Lung microvascular endothelial cell (primary cell): ENCODE data around the gene AVPI1. TPM values are rescaled to one million over a fixed set of nuclear protein-coding genes. Genes with fewer than 3 reads are reported as not detected.
"Not testable (repeated sequence)": the region's sequence is repeated elsewhere in the genome, so short reads cannot be mapped to it uniquely, and the experiment has no call there.

Source experiments
- DNase-seq, 2 donors: peaks; one replicate each; pipeline versions ENCODE4 v3.0.0 to v3.0.0-alpha.2; 2010; ENCODE audit warnings: low read depth in 2 of 2
- total RNA-seq: library from RNA; depleted of rRNA; stranded (reverse); fragments of >200 nt; gene quantifications from 2 replicates; pipeline ENCODE4 v1.2.1, GENCODE V29; 2014

AVPI1 gene
- total RNA-seq, 1 donor from 2014 or later, result 5.0 TPM

DNA sequence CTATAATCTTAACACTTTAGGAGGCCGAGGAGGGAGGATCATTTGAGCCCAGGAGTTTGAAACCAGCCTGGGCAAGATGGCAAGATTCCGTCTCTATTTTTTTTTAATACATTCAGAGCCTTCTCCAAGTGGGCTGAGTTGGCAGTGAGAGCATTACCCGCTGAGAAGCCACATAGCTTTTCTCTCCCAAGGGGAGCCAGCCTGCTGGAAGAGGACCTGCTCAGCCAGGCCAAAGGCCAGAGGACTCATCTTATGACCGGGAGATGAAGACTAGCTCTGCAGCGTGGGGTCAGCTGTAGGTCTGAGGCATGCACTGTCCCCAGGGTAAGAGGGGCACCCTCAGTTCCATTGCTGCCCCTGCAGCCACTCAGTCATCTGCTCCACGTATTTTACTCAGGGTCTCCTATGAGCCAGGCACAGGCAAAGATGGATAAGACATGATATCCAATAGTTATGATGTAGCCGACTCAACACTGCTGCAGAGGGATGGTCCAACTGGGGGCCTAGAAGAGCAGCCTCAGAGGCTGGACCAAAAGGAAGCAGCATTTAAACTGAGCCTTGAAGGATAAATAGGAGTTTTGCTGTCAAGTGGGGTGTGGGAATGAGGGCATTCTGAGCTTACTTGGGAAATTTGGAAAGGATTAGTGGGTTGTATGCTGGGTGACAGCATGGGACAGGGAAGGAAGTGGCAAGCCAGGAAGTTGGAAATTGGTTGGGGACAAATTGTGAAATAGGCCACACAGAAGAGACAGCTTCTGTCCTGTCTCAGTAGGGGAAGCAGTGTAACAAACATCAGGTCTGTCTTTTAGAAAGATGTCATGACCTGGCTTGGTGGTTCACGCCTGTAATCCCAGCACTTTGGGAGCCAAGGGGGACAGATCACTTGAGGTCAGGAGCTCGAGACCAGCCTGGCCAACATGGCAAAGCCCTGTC is 24.9 kb upstream of the AVPI1 start:
- DNase-seq, result no peak

- DNase-seq, result peak; percentile 66 to 71
Measured at GRCh38 chr10:97708976-97709946, 22.2 kb upstream of the AVPI1 start.

DNA sequence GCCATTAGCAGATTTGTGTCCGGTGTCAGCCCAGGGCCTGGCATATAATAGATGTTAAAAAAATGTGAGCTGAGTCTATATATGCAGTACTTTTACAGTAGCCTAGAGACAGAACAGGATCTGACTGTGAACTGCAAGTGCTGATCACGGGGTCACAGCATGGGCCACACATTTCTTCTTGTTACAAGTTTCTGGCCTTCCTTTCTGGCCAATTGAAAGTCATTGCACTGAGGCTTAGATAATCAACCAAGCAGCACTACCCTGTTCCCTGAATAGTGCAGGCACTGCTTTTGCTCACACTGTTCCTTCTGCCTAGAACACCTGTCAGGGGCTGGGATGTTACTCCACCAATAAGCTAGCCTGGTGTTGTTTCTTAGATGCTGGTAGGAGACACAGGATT is 21.1 kb upstream of the AVPI1 start:
- no peak for DNase-seq

- DNase-seq, result no peak
Measured at GRCh38 chr10:97707134-97707861, 20.3 kb upstream of the AVPI1 start.

DNA sequence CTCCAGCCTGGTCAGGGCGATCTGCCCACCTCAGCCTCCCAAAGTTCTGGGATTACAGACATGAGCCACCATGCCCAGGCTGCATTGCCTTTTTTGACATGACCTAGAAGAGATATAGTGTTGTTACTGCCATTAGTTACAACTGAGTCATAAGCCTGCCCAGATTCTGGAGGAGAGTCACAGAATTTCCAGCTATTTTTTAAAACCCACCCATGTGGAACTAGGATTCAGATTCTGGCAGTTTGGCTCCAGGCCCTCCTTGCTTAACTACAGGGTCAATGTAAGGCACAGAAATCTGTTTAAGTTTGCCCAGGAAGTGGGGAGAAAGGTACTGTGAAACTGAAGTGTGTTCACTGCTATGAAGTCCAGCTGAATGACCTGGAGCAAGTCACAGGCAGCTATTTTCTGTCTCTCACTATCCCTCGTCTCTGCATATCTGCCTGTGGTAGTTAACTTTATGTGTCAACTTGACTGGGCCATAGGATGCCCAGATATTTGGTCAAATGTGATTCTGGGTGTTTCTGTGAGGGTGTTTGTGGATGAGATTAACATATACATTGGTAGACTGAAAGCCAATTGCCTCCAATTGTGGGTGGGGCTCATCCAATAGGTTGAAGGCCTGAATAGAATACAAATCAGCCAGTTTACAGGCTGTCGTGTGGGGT is 18.1 kb upstream of the AVPI1 start:
- no peak for DNase-seq

DNA sequence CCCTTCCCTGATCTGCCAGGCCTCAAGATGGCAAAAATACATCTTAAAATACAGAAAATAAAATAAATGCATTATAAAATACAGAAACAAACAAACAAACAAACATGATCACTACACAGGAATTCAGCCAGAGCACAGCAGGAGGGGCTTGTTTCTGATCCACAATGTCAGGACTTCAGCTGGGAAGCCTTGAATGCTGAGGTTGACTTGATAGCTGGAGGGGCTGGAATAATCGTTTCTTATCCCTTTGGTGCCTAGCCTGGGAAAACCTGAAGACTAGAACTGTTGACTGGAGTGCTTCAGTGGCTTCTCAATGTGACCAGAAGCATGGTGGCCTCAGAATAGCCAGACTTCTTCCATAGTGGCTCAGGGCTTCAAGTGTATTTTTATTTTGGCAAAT is 17.3 kb upstream of the AVPI1 start:
- DNase-seq, result no peak

GRCh38 chr10:97703398-97704067 is 16.5 kb upstream of the AVPI1 start:
- DNase-seq, result no peak

DNA sequence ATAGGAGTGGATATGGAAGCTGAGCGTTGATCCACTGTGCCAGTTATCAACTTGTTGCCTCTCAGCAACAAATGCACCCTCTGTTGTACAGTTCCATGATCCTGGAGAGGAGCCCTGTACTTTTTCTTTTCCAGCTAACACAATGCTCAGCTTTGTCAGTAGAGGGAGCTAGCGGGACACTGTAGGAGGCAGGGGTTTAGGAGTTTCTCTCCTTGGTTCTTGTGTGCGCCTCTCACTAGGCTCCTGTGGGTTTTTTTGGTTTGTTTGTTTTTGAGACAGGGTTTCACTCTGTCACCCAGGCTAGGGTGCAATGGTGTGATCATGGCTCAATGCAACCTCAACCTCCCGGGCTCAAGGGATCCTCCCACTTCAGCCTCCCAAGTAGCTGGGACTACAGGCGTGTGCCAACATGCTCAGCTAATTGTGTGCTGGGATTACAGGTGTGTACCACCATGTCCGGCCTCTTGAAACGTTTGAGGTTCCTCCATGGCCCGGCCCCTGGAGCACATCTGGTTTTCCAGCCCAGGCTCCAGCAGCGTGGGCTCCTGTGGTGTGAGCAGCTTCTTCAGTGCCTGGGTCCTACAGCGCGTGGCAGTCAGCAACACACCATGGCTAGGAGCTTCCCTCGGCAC is 14.5 kb upstream of the AVPI1 start:
- peak; percentile 71 to 78 for DNase-seq

- not testable (repeated sequence) for DNase-seq
Measured at GRCh38 chr10:97698072-97698655, 11.1 kb upstream of the AVPI1 start.

DNA sequence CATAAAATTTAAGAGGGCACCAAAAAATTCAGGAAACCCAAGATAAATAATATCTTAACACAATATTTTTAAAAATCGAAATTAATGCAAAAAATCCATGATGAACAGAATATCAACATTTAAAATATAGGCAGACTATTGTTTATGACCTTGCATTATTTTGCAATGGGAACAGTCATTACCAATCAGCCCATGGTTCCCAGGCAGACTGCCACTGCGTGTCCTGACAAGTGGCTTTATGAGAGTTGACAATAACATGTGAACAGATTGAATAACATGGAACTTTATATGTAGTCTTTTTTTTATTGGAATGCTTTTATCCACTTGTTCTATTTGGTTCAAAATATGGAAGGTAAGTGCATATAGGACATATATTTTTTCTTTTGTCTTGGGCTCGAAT is 3.1 kb upstream of the AVPI1 start:
- no peak for DNase-seq

- peak in 1 of 2 donors; percentile 37 for DNase-seq
Measured at GRCh38 chr10:97689559-97690020, 2.5 kb upstream of the AVPI1 start.

DNA sequence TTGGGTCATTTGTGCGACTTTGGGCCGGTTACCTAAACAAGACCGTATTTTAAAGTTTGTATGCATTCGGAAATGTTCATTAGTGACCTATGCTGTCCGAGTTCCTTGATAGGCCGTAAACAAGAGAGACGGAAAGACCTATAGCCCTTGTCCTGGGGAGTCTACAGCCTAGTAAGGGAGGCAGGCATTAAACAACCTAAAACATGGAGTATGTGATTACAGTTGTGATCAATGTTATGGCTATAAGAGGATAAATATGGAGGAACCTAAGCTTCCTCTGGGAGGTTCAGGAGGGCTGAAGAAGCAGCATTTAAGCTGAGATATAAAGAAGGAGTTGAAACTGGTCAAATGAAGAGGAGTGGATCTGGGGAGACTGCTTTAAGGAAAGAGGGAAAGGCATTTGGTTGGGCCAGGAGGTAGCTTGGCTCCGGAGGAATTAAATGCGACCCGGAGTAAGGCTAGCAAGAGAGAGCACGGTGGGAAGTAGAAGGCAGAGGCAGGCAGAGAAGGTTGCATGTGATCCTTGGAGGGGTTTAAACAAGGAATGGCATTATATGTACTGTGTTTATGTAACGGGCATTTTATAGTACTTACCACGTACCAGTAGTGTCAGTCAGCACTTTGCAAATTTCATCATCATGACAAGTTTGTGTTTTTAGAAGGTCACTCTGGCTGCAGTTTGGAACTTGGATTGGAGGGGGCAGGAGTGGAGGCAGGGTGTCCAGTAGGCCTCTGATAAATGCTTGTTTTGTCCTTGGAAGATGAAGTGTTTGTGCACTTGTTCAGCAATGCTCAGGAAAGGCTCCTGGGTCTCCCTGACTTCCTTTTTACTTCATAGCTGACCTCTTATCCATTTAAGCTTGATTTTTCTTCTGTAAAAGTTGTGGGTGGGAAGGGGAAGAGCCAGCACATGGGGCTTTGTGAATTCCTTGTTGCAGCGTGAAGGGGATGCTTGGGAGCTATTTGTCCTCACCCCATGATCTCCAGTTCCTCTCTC is 1.0 kb upstream of the AVPI1 start:
- peak in 1 of 2 donors; percentile 25 for DNase-seq

- peak in 1 of 2 donors; percentile 36 for DNase-seq
Measured at GRCh38 chr10:97686301-97686961, 610 bp downstream of the AVPI1 start.

- DNase-seq, result peak in 1 of 2 donors; percentile 19
Measured at GRCh38 chr10:97685395-97685958, 1.6 kb downstream of the AVPI1 start.

DNA sequence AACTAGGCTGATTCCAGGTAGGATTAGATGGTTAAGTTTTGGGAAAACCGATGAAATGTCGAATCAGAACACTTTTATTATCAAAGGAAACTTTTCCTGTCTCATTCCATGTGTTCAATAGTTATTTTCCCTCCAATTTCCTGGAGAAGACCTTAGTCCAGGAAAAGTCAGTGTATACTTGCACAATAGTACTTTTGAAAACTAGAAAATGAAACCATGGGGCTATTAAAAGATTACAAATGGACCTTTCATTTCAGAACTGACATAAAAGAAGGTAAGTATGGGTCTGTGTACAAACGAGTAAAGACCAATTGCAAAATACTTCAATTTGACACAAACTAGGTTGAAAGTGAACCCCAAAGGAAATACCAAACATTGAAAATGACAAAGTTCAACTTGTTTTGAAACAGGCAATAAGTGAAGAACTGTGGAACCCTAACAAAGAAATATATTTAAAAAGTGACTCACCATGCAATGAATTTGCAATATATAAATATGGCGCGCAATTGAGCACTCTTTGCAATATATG is 2.1 kb downstream of the AVPI1 start:
- DNase-seq, result no peak

DNA sequence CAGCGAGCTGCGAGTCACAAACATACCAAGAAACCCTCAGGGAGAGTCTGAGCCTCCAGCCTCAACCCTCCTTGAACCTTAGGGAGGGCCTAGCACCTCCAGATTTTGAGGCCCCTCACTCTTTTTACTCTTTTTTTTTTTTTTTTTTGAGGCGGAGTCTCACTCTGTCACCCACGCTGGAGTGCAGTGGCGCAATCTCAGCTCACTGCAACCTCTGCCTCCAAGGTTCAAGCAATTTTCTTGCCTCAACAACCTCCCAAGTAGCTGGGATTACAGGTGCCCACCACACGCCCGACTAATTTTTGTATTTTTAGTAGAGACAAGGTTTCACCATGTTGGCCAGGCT is 2.7 kb downstream of the AVPI1 start:
- DNase-seq, result not testable (repeated sequence)
